Neutrophil (primary cell): ENCODE data around the gene RIPPLY2.

Experiments used
- H3K27ac ChIP-seq: fragments of 200-600 bp; sonication (generic); 2 replicates; pipeline ENCODE4 v1.5.1; 2016; ENCODE audit warnings: mild to moderate bottlenecking, moderate library complexity
- H3K27me3 ChIP-seq: fragments of 200-600 bp; sonication (generic); 2 replicates; pipeline ENCODE4 v1.6.0; 2016; ENCODE audit warnings: mild to moderate bottlenecking
- H3K36me3 ChIP-seq: fragments of 200-600 bp; sonication (generic); 2 replicates; pipeline ENCODE4 v1.5.1; 2017
- H3K4me1 ChIP-seq, 2 experiments: fragments of 200-600 bp in 1 of 2; sonication (generic) in 1 of 2; 1 replicate in 1 of 2; 2 replicates in 1 of 2; pipeline versions ENCODE4 v1.5.1 to v1.6.1; 2013 to 2016; ENCODE audit warnings: low read depth in 1 of 2, low read length in 1 of 2, mild to moderate bottlenecking in 1 of 2, moderate library complexity in 1 of 2; ENCODE audit not compliant: control insufficient read depth in 1 of 2, insufficient read depth in 1 of 2
- H3K4me3 ChIP-seq, 2 experiments: fragments of 200-600 bp in 1 of 2; sonication (generic) in 1 of 2; 1 replicate in 1 of 2; 2 replicates in 1 of 2; pipeline ENCODE4 v1.5.1; 2013 to 2016; ENCODE audit warnings: low read depth in 1 of 2, low read length in 1 of 2, mild to moderate bottlenecking in 1 of 2, moderate library complexity in 1 of 2
- H3K9me3 ChIP-seq: fragments of 200-600 bp; sonication (generic); 2 replicates; pipeline ENCODE4 v1.5.1; 2016
- CTCF ChIP-seq: fragments of 200-600 bp; sonication (generic); IDR thresholded peaks from 2 replicates; pipeline ENCODE4 v1.5.1; 2016; ENCODE audit warnings: antibody characterized with exemption

The RIPPLY2 gene

GRCh38 chr6:83815631-83816272, 37.4 kb upstream of the RIPPLY2 start:
- no peaks in the 10 kb centered on the region for H3K9me3 ChIP-seq
- H3K4me3 ChIP-seq, result no peak overlapping the region
- no peak overlapping the region for H3K27ac ChIP-seq
- H3K27me3 ChIP-seq, result no peaks in the 10 kb centered on the region
- TF ChIP-seq CTCF, result no peak
- no peaks in the 10 kb centered on the region for H3K36me3 ChIP-seq
- H3K4me1 ChIP-seq, result no peaks in the 10 kb centered on the region

GRCh38 chr6:83822629-83823169, 30.5 kb upstream of the RIPPLY2 start:
- Histone ChIP-seq H3K36me3 (no peaks in the 10 kb centered on the region), H3K27me3 (peaks cover 5% of the 10 kb centered on the region), H3K4me3 (no peak overlapping the region), H3K4me1 (no peaks in the 10 kb centered on the region), H3K27ac (no peak overlapping the region), H3K9me3 (no peaks in the 10 kb centered on the region)
- TF ChIP-seq CTCF, result no peak

- Histone ChIP-seq H3K4me3 (no peak overlapping the region), H3K36me3 (no peaks in the 10 kb centered on the region), H3K27me3 (peaks cover 5% of the 10 kb centered on the region), H3K9me3 (no peaks in the 10 kb centered on the region), H3K27ac (no peak overlapping the region), H3K4me1 (no peaks in the 10 kb centered on the region)
- TF ChIP-seq CTCF, result no peak
Measured at GRCh38 chr6:83824388-83824801, 28.8 kb upstream of the RIPPLY2 start.

GRCh38 chr6:83824831-83825230, 28.3 kb upstream of the RIPPLY2 start:
- Histone ChIP-seq H3K27me3 (peaks cover 5% of the 10 kb centered on the region), H3K9me3 (no peaks in the 10 kb centered on the region), H3K4me3 (no peak overlapping the region), H3K36me3 (no peaks in the 10 kb centered on the region), H3K27ac (no peak overlapping the region), H3K4me1 (no peaks in the 10 kb centered on the region)
- no peak for TF ChIP-seq CTCF

GRCh38 chr6:83827050-83827449, 26.1 kb upstream of the RIPPLY2 start:
- Histone ChIP-seq H3K27me3 (peaks cover 5% of the 10 kb centered on the region), H3K27ac (no peak overlapping the region), H3K36me3 (no peaks in the 10 kb centered on the region), H3K9me3 (no peaks in the 10 kb centered on the region), H3K4me3 (no peak overlapping the region), H3K4me1 (no peaks in the 10 kb centered on the region)
- TF ChIP-seq CTCF, result no peak
